GM21529 (cell line): ENCODE measurements around the gene ZNF423.
A peak's percentile ranks its signal among the peaks of the same experiment; 100 is the strongest.
"Not testable (repeated sequence)": the region's sequence is repeated elsewhere in the genome, so short reads cannot be mapped to it uniquely, and the experiment has no call there.

Source experiments
- ATAC-seq: cut with Tn5 transposase; IDR thresholded peaks from one replicate; pipeline ENCODE4 v1.9.1; 2021; ENCODE audit not compliant: unreplicated experiment

The ZNF423 gene

DNA sequence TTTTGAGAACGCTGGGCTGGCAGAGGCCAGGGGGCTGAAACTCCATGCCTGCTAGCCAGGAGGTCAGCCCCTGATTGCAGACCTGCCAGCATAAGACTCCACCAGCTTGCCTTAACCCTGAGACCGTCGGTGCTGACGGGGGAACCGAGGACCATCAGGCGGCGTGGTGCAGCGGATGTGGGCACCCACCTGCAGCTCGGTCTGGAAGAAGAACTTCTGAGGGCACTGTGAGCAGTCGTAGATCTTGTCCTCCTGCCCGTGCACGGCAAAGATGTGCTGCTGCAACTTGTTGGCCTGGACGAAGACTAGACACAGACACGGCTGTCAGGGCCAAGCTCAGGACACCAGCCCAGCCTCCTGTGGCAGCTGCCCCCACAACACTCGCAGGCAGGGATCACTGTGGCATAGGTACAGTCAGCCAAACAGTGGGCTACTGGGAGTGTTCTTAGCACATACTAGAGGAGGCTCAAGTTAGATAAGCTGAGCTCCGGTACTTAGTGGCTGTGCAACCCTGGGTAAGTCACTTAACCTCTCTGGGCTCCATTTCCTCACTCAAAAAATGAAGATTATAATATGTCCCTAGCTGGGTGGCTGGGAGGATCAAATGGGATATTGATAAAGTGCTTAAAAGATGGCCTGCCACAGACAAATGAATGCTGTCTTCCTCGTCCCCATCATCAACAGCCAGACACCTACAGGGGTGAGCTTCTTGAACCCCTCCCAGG lies 332.3 kb downstream of the ZNF423 start:
- ATAC-seq, result no peak

DNA sequence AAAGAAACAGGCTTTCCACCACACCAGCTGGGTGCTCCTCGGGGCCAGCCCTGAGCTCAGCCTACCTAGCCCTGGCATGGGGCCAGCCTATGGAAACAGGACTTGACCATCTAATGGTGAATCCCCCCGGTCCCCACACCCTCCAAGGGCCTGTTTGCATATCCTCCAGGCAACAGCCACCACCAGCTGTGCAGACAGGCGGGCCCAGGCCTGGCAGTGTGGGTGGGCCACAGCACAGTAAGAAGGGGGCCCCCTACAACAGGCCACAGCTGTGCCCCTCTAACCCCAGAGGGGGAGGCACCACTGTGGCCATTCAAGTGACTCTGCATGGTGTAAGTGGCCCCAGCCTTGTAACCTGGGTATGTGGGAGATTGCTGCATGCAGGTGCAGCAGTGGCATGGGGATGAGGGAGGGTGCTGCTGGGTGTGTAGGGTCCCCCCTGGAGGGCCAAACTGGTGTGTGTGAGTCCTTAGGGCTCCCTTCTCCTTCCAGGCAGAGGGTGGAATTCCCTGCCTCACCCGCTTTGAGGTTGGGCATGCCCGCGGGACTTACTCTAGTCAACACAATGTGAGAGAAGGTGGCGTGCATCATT lies 334.1 kb downstream of the ZNF423 start:
- ATAC-seq, result no peak

DNA sequence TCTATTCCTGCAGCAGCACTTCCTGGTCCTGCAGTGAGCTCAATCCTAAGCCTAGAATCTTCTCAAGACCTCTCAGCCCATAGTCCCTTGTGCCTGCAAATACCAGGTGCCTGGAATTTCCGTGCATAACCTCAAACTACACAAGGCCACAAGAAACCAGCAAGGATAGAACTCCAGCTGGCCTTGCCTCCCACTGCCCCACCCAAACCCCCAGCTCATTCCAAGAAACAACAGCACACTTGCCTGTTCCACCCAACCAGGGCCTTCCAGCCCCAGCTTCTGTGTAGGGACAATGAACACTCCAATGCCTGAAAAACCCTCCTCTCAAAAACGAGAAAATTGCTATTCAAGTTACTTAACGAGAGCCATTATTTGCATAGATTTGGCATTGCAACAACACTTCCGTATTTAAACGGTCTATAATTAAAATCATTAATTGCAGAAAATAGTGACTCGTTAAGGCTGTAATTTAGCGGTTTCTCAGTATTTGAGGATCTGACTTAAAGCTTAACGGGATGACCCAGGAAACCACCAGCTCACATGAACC lies 335.3 kb downstream of the ZNF423 start:
- ATAC-seq, result no peak

DNA sequence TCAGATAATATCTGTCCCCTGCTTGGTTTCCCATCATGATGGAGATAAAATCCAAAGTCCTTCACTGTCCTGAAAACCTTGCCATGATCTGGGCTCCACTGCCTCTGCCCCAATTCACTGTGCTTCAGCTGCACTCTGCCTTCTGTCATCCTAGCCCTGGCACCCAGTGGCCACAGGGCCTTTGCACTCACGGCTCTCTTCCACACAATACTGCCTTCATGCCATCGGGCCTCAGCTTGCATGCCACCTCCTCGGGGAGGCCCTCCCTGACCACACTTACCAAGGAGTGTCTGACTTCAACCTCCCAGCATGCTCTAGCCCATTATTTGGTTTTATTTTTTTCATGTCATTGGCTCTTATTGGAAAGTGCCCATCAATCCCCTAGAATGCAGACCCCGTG lies 336.2 kb downstream of the ZNF423 start:
- ATAC-seq, result no peak

DNA sequence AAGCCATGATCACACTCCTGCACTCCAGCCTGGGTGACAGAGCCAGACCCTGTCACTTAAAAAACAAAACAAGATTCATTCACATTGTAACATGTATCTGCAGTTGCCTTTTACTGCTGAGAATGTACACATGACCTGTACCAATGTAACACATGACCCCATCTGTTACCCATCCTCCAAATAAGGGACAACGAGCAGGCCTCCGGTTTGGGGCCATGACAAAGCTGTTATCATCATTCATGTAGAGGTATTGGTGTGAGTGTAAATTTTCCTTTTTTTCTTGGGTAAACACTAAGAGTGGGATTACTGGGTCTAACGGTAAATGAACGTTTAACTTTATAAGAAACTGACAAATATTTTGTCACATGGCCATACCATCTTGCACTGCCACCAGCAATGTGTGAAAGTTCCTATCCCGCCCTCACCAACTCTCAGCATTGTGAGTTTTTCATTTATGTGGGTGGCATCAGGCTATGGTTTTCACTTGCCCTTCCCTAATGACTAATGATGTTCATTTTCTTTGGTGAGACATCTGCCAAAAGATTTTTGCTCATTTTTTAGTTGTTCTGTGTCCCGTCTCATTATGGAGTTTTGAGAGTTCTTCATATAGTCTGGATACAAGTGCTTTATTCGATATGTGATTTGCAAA lies 336.8 kb downstream of the ZNF423 start:
- no peak for ATAC-seq

DNA sequence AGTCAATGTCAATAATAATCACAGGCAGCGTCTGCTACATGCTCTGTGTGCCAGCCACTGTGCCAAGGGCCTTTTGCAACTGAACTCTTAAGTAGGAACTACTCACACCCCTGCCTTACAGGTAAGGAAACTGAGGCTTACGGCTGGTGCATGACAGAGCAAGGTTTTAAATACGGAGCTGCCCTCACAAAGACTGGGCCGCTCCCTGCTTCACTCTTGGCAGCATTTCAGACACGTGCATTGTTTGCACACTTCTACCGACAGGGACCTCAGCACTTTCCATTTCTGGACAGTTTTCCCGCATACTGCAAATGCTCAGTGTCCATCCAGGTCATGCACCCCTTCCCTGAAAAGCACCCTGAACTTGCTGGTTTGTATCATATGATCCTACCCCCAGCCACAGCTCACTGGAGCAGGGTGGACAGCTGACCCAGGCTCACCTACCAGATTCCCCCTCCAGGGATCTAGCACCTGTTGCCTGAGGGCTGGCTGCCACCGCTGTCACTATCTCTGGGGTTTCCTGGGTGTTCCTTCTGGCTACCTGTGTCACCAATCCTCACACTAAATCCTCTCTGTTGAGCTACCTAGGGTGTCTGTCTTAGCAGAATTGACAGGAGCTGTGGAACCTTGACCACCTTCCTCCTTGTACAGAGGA lies 339.4 kb downstream of the ZNF423 start:
- ATAC-seq, result no peak

DNA sequence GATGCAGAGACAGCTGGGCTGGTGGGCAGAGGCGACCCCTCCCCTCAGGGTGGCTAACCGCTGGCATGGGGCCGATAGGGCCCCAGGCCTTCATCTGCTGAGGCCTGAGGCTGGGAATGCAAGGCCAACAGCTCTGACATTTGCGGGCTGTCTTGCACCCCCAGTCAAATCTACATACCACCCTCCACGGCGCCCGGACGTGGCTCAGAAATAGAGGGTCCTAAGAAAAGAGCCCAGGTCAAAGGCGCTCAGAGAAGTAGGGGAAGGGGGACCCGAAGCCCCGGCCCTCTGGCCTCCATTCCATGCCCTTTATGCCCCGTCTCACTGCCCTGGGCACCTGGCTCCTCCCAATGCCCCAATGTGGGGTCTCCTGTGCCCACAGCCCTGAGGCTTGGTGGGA lies 340.1 kb downstream of the ZNF423 start:
- no peak for ATAC-seq

DNA sequence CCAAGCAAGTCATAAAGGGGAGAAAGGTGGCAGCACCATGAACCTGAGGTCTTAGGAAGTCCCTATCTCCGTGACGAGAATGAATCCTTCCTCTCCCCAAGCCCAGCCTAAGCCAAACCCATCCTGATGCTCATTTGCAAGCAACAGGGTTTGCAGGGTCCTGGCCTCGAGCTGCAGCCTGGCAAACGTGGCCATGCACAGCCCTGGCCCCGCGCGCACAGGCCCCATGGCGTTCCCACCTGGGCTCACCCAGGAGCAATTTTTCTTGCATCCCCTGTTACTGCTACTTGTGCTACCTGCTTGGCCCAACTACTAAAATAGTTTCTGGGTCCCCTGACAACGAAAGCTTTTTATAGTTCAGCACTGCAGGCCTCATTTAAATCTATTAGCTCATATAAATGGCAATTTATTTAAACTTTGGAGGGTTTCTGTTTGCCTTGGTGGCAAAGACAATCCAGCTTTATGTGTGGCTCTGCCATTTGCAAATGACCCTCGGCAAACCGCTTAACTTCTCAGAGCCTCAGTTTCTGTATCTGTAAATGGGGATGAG lies 340.8 kb downstream of the ZNF423 start:
- ATAC-seq, result no peak

DNA sequence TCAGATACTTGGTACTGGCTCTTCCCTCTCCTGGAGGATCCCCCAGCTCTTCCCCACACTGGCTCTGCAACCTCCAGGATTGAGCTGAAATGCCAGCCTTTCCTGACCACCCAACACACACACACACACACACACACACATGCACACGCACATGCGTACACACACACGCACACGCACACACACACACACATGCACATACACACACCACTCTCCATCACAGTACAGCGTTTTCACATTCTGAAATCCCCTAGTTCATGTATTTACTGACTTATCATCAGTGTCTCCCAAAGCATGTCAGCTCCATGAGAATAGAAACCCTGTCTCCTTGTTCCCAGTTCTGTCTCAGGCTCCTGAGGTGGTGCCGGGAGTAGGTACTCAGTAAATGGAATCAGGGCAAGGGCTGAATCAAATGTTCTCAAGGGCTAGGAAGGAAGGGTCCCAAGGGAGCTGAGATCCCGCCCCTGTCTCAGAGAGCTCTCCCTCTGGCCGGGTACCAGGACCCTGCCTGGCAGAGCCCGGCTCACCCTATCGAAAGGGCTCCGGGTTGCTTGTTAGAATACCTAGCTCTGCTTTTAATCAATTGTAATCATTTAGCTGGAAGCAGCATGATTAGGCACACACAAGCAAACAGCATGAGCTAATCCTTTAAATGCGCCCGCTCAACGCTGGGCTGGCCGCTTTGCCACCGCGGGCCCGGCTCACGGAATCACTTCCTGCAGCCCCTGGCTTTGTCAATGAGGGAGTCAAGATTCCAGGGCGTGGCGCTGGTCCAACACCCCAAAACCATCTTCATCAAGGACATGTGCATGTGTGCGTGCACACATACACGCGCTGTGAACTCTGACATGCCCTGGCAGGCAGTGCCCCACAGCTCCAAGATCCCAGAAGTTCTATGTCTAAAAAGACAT lies 341.6 kb downstream of the ZNF423 start:
- no peak for ATAC-seq

DNA sequence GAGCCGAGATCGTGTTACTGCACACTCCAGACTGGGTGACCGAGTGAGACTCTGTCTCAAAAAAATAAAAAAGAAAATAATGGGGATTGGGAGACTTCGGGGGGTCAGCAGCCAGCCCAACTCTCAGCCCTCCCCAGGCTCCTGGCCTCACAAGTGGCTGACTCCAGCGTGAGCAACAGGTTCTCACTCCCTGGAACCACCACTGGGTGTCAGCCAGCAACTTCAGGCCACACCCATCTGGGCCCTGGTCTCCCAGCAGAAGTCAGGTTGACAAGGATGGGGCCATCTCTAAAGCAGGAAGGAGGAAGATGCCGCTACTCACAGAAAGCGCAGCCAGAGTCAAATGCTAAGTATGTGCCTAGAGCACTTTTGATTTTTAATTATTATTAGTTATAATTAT lies 342.9 kb downstream of the ZNF423 start:
- no peak for ATAC-seq

DNA sequence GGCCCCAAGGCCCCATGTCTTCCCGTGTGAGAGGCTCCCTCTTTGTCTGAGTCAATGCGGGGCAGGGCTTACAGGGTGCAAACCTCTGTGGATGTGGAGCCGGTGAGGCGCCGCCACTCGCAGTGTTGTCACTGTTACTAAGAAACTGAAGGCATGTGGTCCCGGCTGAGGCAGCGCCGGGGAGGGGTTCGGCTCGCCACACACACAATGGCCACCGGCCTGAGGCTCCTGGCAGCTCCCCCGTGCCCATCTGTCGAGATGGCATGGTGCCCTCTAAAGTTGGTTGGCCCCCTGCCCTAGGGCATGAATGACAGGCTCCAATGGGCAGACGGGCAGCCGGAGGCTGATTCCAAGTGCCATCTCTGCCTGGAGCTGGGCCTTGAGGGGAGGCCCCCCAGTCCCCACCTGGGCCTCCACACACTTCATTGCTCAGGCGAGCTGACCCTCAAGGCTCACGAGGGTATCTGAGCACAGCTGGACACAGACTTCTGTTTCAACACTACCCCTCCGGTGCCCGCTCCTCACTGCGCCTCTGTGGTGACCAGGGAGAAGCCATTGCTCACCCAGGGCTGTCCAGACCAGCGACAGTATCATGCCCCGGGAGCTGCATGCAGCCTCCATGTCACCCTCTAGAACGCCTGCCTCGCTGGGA lies 345.1 kb downstream of the ZNF423 start:
- ATAC-seq, result no peak

DNA sequence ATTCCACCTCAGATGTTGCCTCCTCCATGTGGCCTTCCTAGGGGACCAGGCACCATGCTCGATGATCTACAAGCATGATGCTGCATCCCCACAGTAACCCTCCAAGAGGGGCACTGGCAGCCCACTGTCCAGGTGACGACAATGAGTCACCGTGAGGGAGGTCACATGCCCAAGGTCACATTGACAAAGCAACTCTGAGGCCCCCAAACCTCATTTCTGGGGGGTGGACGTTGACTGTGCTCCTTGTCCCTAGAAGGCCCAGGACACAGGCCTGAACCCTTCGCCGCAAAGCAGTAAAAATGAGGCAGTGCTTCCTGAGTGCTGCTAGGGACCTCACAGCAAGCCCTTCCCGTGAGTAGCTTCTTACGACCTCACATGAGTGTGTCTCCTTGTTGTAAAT lies 345.8 kb downstream of the ZNF423 start:
- ATAC-seq, result no peak

DNA sequence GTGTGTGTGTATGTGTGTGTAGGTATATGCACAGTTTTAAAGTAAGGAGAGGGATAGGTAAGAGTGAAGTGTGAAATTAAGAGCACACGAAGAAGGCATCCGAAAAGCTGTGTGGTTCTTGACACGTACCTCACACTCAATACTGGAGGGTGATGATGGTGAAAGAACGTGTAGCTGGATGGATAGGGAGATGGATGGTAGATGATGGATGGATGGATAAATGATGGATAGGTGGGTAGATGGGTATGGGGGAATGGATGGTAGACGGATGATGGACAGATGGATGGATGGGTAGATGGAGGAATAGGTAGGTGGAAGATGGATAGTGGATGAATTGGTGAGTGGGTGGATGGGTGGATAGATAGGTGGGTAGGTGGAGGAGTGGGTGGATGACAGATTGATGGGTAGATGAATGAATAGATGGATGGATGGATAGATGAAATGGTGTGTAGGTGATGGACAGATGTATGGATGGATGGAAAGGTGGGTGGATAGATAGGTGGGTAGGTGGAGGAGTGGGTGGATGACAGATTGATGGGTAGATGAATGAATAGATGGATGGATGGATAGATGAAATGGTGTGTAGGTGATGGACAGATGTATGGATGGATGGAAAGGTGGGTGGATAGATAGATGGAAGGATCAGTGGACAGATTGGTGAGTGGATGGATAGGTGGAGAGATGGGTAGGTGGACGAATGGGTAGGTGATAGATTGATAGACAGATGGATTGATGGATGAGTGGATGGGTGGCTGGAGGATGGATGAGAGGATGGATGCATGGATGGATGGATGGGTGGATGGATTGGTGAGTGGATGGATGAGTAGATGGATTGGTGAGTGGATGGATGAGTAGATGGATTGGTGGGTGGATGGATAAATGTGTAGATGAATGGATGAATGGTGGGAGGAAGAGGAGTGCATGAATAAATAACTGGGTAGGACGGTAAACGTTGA lies 349.6 kb downstream of the ZNF423 start:
- not testable (repeated sequence) for ATAC-seq

DNA sequence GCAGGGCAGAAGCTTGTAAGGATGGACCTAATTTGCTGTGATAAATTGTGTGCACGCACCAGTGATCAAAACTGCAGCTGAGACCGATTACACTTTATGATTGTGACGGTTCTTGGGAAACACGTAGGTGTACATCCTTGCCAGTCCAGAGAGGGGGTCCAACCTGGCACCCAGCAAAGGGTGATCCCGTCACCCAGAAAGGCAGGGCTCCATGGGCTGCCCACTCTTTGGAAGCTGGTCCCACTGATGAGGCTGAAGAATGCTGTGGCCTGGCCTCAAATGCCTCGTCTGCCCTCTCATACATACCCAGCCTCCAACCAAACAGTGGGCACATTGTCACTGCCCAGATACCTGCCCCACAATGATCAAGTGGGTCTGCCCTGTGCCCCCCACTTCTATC lies 350.4 kb downstream of the ZNF423 start:
- ATAC-seq, result no peak

DNA sequence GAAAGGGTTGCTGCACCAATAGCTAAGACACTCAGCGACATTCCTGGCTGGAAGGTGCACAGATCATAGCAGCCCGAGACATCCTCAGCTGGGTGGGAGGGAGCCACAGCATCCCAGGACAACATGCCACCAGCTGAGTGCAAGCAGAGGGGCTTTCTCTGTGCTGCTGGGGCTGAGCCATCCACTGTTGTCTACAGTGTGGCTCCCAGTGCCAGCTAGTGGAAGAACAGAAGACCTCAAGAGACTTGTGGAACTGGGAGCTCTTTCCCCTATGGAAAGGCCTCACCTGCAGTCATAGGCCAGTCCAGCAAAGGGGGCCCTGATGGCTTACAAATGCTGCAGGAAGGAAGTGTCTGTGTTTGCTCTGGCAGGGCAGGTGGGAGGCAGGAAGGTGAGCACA lies 351.3 kb downstream of the ZNF423 start:
- no peak for ATAC-seq

DNA sequence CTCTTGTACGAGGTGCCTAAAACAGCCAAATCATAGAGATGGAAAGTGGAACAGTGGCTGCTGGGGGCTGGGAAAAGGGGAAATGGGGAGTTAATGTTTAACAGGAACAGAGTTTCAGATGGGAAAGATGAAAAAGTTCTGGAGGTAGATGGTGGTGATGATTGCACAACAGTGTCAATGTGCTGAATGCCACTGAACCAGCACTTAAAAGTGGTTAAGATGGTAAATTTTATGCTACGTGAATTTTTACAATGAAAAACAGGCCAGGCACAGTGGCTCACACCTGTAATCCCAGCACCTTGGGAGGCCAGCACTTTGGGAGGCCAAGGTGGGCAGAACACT lies 351.9 kb downstream of the ZNF423 start:
- ATAC-seq, result no peak

DNA sequence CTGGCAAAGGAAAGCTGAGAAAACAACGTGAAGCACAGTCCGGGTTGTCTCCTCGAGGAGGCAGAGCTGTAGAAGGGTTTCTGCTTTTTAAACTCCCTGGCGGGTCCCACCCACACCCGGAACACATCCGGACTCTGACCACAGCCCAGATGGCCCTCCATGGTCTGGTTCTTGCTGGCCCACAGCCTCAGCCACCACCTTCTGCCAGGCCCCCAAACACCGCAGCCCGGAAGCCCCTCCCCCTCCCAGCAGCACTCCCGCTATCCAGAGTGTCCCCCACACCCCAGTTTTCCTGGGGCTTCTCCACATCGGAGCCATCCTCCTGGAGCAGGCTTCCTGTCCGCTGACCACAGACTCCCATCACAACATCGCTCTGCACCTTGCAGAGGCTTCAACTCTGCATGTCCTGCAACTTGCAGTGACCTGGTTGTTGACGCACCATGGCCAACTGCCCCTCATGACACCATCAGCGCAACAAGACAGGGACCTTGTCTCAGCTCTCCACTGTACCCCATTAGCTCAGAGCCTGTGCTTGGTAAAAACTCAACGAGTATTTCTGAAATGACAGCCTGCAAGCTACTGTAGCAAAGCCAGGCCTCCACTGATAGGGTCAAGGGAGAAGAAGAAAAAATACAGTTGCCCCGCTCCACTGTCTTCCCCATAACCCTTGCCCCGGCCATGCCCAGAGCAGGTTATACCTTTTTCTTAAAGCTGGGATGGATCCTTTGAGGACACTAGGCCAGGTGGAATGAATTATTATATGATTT lies 352.5 kb downstream of the ZNF423 start:
- peak; percentile 82 for ATAC-seq
